HAP-1 (cell line): ENCODE results near the gene ANKS1B.

Experiments
- DNase-seq, 2 experiments: peaks; one replicate each; pipeline ENCODE4 v3.0.0-alpha.2; 2016 to 2020; ENCODE audit warnings: low spot score in 2 of 2
- H3K27me3 ChIP-seq: fragments of 250-450 bp; sonication (Bioruptor Pico); 2 replicates; pipeline ENCODE4 v1.5.1; 2020; ENCODE audit warnings: low read depth, mild to moderate bottlenecking, moderate library complexity
- H3K36me3 ChIP-seq: fragments of 250-450 bp; sonication (Bioruptor Pico); replicated peaks from 2 replicates; pipeline ENCODE4 v1.5.1; 2020; ENCODE audit warnings: mild to moderate bottlenecking
- H3K4me1 ChIP-seq: fragments of 250-450 bp; sonication (Bioruptor Pico); 2 replicates; pipeline ENCODE4 v1.5.1; 2020; ENCODE audit warnings: mild to moderate bottlenecking
- H3K4me3 ChIP-seq: fragments of 250-450 bp; sonication (Bioruptor Pico); 2 replicates; pipeline ENCODE4 v1.5.1; 2020; ENCODE audit warnings: mild to moderate bottlenecking, moderate library complexity
- H3K9me3 ChIP-seq: fragments of 250-450 bp; sonication (Bioruptor Pico); 2 replicates; pipeline ENCODE4 v1.5.1; 2020; ENCODE audit warnings: mild to moderate bottlenecking, moderate library complexity
- in situ Hi-C: fragments of 300-500 bp; cut with MboI; formaldehyde crosslinking; loops from 3 replicates; pipeline ENCODE4 v1.14.3; 2020; ENCODE audit warnings: low sequenced_read_pairs, inconsistent platforms, mixed read lengths

The ANKS1B gene

GRCh38 chr12:99983456-99984258 is 1.1 kb downstream of the ANKS1B start:
- in situ Hi-C loops: no loop called here
- no peak for DNase-seq
- H3K27me3 ChIP-seq: peaks cover 26% of the 10 kb centered on the region
- peaks cover 7% of the 10 kb centered on the region; the same call in 1 of the 2 replicates for H3K4me1 ChIP-seq
- H3K36me3 ChIP-seq: no peaks in the 10 kb centered on the region
- H3K4me3 ChIP-seq: no peak overlapping the region
- H3K9me3 ChIP-seq: no peaks in the 10 kb centered on the region

DNA sequence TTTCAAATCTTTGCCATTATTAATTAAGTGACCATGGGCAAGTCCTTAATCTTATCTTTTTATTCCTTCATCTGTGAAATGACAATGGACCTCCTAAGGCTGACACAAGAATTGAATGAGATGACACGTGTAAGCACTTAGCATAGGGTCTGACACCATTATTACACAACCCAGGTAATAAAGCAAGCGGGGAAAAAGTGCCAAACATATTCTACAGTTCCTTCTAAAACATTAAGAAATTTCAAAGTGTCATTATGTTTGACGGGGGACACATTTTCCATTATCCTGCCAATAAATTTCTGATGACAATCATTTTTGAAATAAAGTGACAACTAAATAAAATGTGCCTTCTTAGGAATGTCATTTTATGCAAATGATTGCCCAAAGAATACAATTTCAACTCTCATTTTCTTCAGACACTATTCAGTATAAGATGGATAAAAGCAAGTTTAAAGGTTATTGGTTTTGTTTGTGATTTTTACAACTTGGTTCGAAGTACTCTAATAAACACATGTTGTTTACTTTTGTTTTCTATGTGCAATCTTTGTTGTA is 3.0 kb downstream of the ANKS1B start:
- Histone ChIP-seq H3K4me1 (peaks cover 7% of the 10 kb centered on the region; the same call in 1 of the 2 replicates), H3K4me3 (no peak overlapping the region), H3K9me3 (no peaks in the 10 kb centered on the region), H3K27me3 (peaks cover 30% of the 10 kb centered on the region), H3K36me3 (no peaks in the 10 kb centered on the region)
- in situ Hi-C loops: no loop called here
- no peak for DNase-seq

DNA sequence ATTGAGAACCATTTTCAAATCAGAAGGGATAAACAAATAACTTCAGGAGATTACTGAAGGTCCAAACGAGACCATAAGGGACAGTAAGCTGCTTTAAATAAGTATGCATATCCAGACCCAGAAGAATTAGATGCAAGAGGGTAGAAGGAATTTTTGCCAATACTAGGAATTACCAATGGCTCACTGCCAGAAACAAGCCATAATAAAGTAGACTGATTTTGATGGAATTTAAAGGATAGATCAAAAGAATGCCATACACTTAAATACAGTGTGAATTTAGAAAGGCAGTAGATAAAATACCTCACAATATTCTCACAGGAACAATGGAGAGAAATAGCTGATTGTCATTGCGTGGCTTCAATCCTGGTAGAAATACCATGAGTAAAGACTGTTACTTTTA is 5.3 kb downstream of the ANKS1B start:
- in situ Hi-C loops: no loop called here
- DNase-seq: no peak
- Histone ChIP-seq H3K9me3 (no peaks in the 10 kb centered on the region), H3K36me3 (no peaks in the 10 kb centered on the region), H3K27me3 (peaks cover 30% of the 10 kb centered on the region), H3K4me1 (no peaks in the 10 kb centered on the region), H3K4me3 (no peak overlapping the region)

DNA sequence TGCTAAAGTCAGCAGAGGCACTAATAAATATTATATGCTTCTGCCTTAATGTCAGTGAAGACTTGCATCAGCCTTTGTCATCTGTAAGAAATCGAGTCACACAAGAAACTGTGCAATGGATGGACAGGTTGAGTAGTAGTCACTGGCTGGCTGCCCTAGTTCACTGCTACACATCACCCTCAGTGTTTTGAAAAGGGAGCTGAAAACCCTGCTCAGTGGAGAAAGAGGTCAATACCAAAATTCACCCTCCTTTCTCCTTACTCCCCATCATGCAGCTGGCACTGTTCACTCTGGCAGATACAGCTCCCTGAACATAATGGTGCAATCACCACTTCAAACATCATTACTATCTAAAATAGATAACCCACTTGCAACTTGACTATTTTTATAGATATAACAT is 6.6 kb downstream of the ANKS1B start:
- Histone ChIP-seq H3K36me3 (no peaks in the 10 kb centered on the region), H3K9me3 (no peaks in the 10 kb centered on the region), H3K4me3 (no peak overlapping the region), H3K27me3 (peaks cover 28% of the 10 kb centered on the region), H3K4me1 (no peaks in the 10 kb centered on the region)
- DNase-seq: no peak
- in situ Hi-C loops: no loop called here

DNA sequence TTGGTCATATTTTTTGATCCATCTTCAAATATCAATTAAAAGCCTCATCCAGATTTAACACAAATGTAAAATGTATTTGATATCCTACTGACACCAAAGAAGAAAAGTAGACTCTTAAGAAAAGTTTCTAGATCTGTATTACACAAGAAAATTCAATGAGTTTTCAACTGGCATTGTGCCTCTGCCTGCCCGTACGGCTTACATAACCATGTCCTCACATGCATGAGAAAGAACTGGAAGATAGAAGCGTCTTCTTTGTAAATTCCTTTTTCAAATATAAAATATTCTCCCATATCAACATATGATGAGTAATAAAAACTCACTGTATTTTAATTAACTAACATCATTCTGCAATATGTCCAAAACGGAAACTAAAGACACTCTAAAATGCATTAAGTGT is 7.2 kb downstream of the ANKS1B start:
- no peak overlapping the region for H3K4me3 ChIP-seq
- in situ Hi-C loops: no loop called here
- H3K9me3 ChIP-seq: no peaks in the 10 kb centered on the region
- H3K4me1 ChIP-seq: no peaks in the 10 kb centered on the region
- no peaks in the 10 kb centered on the region for H3K36me3 ChIP-seq
- no peak for DNase-seq
- H3K27me3 ChIP-seq: peaks cover 22% of the 10 kb centered on the region

DNA sequence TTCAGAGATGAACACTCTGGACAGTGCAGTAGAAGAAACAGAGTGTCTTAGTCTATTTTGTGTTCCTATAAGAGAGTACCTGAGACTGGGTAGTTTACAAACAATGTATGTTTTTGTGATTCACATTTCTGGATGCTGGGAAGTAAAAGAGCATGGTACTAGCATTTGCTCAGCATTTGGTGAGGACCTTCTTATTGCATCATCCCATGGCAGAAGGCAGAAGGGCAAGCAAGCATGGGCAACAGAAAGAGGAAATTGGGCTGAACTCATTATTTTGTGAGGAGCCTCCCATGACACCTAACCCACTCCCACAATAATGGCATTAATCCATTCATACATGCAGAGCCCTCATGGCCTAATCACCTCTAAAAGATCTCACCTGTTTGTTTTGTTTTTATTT is 8.0 kb downstream of the ANKS1B start:
- DNase-seq: no peak
- no peak overlapping the region for H3K4me3 ChIP-seq
- H3K27me3 ChIP-seq: peaks cover 16% of the 10 kb centered on the region
- no peaks in the 10 kb centered on the region for H3K36me3 ChIP-seq
- H3K9me3 ChIP-seq: no peaks in the 10 kb centered on the region
- in situ Hi-C loops: no loop called here
- no peaks in the 10 kb centered on the region for H3K4me1 ChIP-seq

DNA sequence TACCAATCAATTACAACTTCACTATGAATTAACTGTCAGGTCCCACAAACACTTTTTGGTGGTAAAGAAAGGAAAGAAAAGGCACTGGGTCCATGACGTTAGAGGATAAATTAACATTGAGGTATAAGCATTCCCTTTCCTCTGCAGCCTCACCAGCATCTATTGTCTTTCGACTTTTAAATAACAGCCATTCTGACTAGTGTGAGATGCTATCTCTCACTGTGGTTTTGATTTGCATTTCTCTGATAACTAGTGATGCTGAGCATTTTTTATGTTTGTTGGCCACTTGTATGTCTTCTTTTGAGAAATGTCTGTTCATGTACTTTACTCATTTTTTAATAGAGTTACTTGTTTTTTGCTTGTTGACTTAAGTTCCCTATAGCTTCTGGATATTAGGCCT is 9.4 kb downstream of the ANKS1B start:
- in situ Hi-C loops: no loop called here
- H3K4me1 ChIP-seq: no peaks in the 10 kb centered on the region

GRCh38 chr12:99974146-99974545 is 10.6 kb downstream of the ANKS1B start:
- no peaks in the 10 kb centered on the region for H3K9me3 ChIP-seq
- DNase-seq: no peak
- no peak overlapping the region for H3K4me3 ChIP-seq
- in situ Hi-C loops: no loop called here
- H3K27me3 ChIP-seq: peaks cover 4% of the 10 kb centered on the region; the same call in 1 of the 2 replicates
- no peaks in the 10 kb centered on the region for H3K36me3 ChIP-seq
- no peaks in the 10 kb centered on the region for H3K4me1 ChIP-seq

More for the DNA sequence above, 9.4 kb downstream of the ANKS1B start:
- Histone ChIP-seq H3K36me3 (no peaks in the 10 kb centered on the region), H3K9me3 (no peaks in the 10 kb centered on the region), H3K4me3 (no peak overlapping the region), H3K27me3 (peaks cover 9% of the 10 kb centered on the region)
- DNase-seq: no peak

DNA sequence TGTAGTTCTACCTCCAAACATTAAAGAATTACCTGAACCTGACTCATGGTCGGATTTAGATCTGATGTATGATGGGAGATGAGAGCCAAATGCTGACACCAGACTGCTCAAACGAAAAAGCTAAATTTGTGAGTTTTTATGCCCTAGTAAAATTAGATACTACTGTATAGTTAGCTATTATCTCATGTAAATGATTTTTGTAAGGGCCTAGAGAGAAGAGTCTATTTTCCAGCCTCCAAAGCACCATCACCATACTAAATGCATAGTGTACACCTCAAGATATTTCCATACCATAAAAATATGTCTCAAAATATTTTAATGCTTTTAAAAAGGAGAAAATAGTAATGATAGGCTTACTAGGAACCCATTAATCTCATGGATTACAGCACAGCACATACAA is 18.3 kb downstream of the ANKS1B start:
- H3K4me1 ChIP-seq: no peaks in the 10 kb centered on the region
- DNase-seq: no peak
- no peaks in the 10 kb centered on the region for H3K9me3 ChIP-seq
- no peaks in the 10 kb centered on the region for H3K36me3 ChIP-seq
- no peak overlapping the region for H3K4me3 ChIP-seq
- H3K27me3 ChIP-seq: 0 out of 2 replicates have a peak, but pooled peaks cover 7% of the 10 kb centered on the region
- in situ Hi-C loops: no loop called here

DNA sequence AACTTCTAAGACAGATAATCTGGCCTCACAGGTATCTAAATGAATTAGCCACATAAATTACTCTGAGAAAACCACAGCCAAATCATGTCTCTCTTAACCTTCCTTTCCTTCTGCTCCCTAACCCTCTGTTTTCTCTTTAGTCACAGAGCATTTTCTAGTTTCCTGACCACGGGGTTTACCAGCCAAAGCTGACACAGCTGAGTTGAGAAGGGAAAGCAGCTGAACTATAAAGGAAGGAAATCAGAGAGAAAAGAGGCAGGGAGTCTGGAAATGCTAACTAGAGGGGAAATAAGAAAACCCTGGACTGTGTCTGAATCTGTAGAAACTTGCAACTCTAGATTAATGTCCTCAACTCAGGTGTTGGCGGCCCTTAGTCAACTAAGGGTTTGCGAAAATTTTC is 24.4 kb downstream of the ANKS1B start:
- Histone ChIP-seq H3K4me1 (no peaks in the 10 kb centered on the region), H3K36me3 (no peaks in the 10 kb centered on the region), H3K27me3 (peaks cover 16% of the 10 kb centered on the region; the same call in 1 of the 2 replicates), H3K9me3 (no peaks in the 10 kb centered on the region), H3K4me3 (no peak overlapping the region)
- in situ Hi-C loops: no loop called here
- no peak for DNase-seq

GRCh38 chr12:99959549-99960170 is 25.1 kb downstream of the ANKS1B start:
- H3K36me3 ChIP-seq: no peaks in the 10 kb centered on the region
- H3K27me3 ChIP-seq: peaks cover 16% of the 10 kb centered on the region; the same call in 1 of the 2 replicates
- no peak for DNase-seq

DNA sequence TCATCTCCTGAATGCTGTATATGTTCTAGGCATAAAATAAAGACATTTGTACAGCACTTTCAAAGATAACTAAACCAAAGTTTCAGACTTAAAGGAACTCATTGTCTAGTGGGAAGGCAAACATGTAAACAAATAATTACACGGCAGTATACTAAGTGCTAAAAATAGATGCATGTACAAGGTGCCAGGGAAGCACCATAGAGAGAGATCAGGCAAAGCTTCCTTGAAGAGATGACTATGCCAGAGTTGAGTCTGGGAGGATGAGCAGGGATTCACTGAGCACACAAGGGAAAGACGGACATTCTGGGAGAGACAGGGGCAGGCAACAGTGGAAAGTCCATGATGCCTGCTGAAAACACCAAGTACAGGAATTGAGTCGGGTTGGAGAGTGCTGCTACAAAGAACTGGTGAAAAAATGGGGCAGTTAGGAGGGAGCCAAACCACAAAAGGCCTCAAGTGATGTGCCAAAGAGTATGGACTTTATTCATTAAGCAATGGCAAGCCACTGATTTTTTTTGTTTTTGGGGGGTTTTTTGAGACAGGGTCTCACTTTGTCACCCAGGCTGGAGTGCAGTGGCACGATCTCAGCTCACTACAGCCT is 26.8 kb downstream of the ANKS1B start:
- no peak for DNase-seq
- Histone ChIP-seq H3K9me3 (no peaks in the 10 kb centered on the region), H3K36me3 (no peaks in the 10 kb centered on the region), H3K4me3 (no peak overlapping the region), H3K27me3 (peaks cover 9% of the 10 kb centered on the region; the same call in 1 of the 2 replicates), H3K4me1 (no peaks in the 10 kb centered on the region)
- in situ Hi-C loops: no loop called here

More at GRCh38 chr12:99959549-99960170, 25.1 kb downstream of the ANKS1B start:
- in situ Hi-C loops: no loop called here
- no peak overlapping the region for H3K4me3 ChIP-seq
- no peaks in the 10 kb centered on the region for H3K4me1 ChIP-seq
- no peaks in the 10 kb centered on the region for H3K9me3 ChIP-seq

- no peak for DNase-seq
- H3K36me3 ChIP-seq: no peaks in the 10 kb centered on the region
- peaks cover 10% of the 10 kb centered on the region for H3K27me3 ChIP-seq
- H3K4me1 ChIP-seq: no peaks in the 10 kb centered on the region
- no peak overlapping the region for H3K4me3 ChIP-seq
- in situ Hi-C loops: no loop called here
- no peaks in the 10 kb centered on the region for H3K9me3 ChIP-seq
Measured at GRCh38 chr12:99954724-99955123, 30.0 kb downstream of the ANKS1B start.

- in situ Hi-C loops: no loop called here
- Histone ChIP-seq H3K36me3 (no peaks in the 10 kb centered on the region), H3K9me3 (no peaks in the 10 kb centered on the region), H3K4me1 (no peaks in the 10 kb centered on the region), H3K27me3 (peaks cover 16% of the 10 kb centered on the region), H3K4me3 (no peak overlapping the region)
- no peak for DNase-seq
Measured at GRCh38 chr12:99948370-99948769, 36.4 kb downstream of the ANKS1B start.
